GM12891 (cell line): Measurements from ENCODE around the gene THUMPD1.

Source experiments
- PAX5 ChIP-seq: IDR thresholded peaks from 2 replicates; pipeline ENCODE4 v1.6.1; 2011; ENCODE audit warnings: low read length, moderate library complexity, mild to moderate bottlenecking; ENCODE audit not compliant: insufficient read depth, severe bottlenecking
- POLR2A ChIP-seq: IDR thresholded peaks from 2 replicates; pipeline ENCODE4 v1.6.1; 2011; ENCODE audit warnings: low read depth, low read length, control low read depth
- POLR2AphosphoS5 ChIP-seq: IDR thresholded peaks from 2 replicates; pipeline ENCODE4 v1.6.1; 2011; ENCODE audit warnings: low read depth, low read length, control low read depth
- SPI1 ChIP-seq: IDR thresholded peaks from 2 replicates; pipeline ENCODE4 v1.6.1; 2011; ENCODE audit warnings: low read depth, low read length, control low read depth
- TAF1 ChIP-seq: IDR thresholded peaks from 2 replicates; pipeline ENCODE4 v1.6.1; 2011; ENCODE audit warnings: low read depth, low read length, control low read depth

- TF ChIP-seq POLR2A: no peak
- TF ChIP-seq POLR2AphosphoS5: no peak
- no peak for TF ChIP-seq TAF1
- TF ChIP-seq SPI1: no peak
- no peak for TF ChIP-seq PAX5
Measured at GRCh38 chr16:20727181-20727580, 14.4 kb downstream of the THUMPD1 start.
